H1 (cell line): Measurements from ENCODE around the gene TARS3. TPM values are rescaled to one million over a fixed set of nuclear protein-coding genes. Genes with fewer than 3 reads are reported as not detected.

Experiments used
- CTCF ChIA-PET: fragments of 300-600 bp; sonication (Branson Sonifier 250); formaldehyde crosslinking; loops from one replicate; lab custom pipeline; 2021; ENCODE audit not compliant: partially characterized antibody; lab: Charles Lee
- POLR2A ChIA-PET: fragments of 300-600 bp; sonication (Branson Sonifier 250); formaldehyde crosslinking; loops from one replicate; lab custom pipeline; 2021; ENCODE audit warnings: inconsistent platforms; ENCODE audit not compliant: partially characterized antibody; lab: Charles Lee
- DNase-seq, 2 experiments: peaks; one replicate each; pipeline versions ENCODE4 v3.0.0 to v3.0.0-alpha.2; 2010 to 2022; ENCODE audit warnings: low spot score in 2 of 2, low read depth in 1 of 2, mixed read lengths in 1 of 2
- FAIRE-seq: peaks from 2 replicates; lab custom pipeline; 2011; peaks lifted over from hg19 to GRCh38; lab: Jason Lieb, UNC
- H2AFZ ChIP-seq: 2 replicates; pipeline ENCODE4 v1.8.1; 2012; ENCODE audit warnings: low read length, inconsistent platforms
- H2AK5ac ChIP-seq: 2 replicates; pipeline ENCODE4 v1.6.1; 2013; ENCODE audit warnings: low read depth, low read length
- H2BK120ac ChIP-seq: replicated peaks from 2 replicates; pipeline ENCODE3; 2013; ENCODE audit warnings: low read depth, low read length, inconsistent platforms
- H2BK12ac ChIP-seq: 2 replicates; pipeline ENCODE4 v1.6.1; 2013; ENCODE audit warnings: low read depth, low read length
- H2BK15ac ChIP-seq: 2 replicates; pipeline ENCODE4 v1.6.1; 2013; ENCODE audit warnings: low read length
- H2BK20ac ChIP-seq: 2 replicates; pipeline ENCODE4 v1.6.1; 2013; ENCODE audit warnings: low read length
- H2BK5ac ChIP-seq: 2 replicates; pipeline ENCODE4 v1.6.1; 2013; ENCODE audit warnings: low read depth, low read length
- H3K14ac ChIP-seq: 2 replicates; pipeline ENCODE4 v1.6.1; 2013; ENCODE audit warnings: inconsistent platforms; ENCODE audit not compliant: insufficient read length
- H3K18ac ChIP-seq: 2 replicates; pipeline ENCODE4 v1.6.1; 2013; ENCODE audit warnings: low read length; ENCODE audit errors: extremely low read depth
- H3K23ac ChIP-seq: 2 replicates; pipeline ENCODE4 v1.6.1; 2013; ENCODE audit warnings: inconsistent platforms; ENCODE audit not compliant: insufficient read length
- H3K23me2 ChIP-seq: 2 replicates; pipeline ENCODE4 v1.6.1; 2013; ENCODE audit warnings: low read depth, low read length
- H3K27ac ChIP-seq: 2 replicates; pipeline ENCODE4 v1.6.1; 2011; ENCODE audit warnings: low read depth, low read length, inconsistent platforms
- H3K27me3 ChIP-seq, 4 experiments: replicated peaks in 1 of 4; 1 replicate in 1 of 4; 2 replicates in 3 of 4; pipeline versions ENCODE4 v1.6.1 to v1.8.1; 2011 to 2013; ENCODE audit warnings: low read length in 3 of 4, mild to moderate bottlenecking in 3 of 4, inconsistent platforms in 2 of 4, mixed read lengths in 2 of 4, moderate library complexity in 1 of 4; ENCODE audit not compliant: control insufficient read depth in 3 of 4, insufficient read depth in 3 of 4; ENCODE audit errors: extremely low read depth in 1 of 4
- H3K36me3 ChIP-seq, 4 experiments: 2 replicates each; pipeline versions ENCODE4 v1.6.1 to v1.8.1; 2011 to 2013; ENCODE audit warnings: mild to moderate bottlenecking in 4 of 4, low read length in 3 of 4, moderate library complexity in 2 of 4, control low read depth in 1 of 4, inconsistent platforms in 1 of 4; ENCODE audit not compliant: insufficient read depth in 4 of 4, control insufficient read depth in 2 of 4
- H3K4ac ChIP-seq: replicated peaks from 2 replicates; pipeline ENCODE3; 2013; ENCODE audit warnings: low read length, low read depth, mixed read lengths, inconsistent platforms; ENCODE audit not compliant: insufficient read length
- H3K4me1 ChIP-seq, 4 experiments: replicated peaks in 1 of 4; 1 replicate in 1 of 4; 2 replicates in 3 of 4; pipeline versions ENCODE4 v1.6.1 to v1.8.1; 2011 to 2013; ENCODE audit warnings: low read length in 3 of 4, inconsistent platforms in 2 of 4, mixed read lengths in 1 of 4; ENCODE audit not compliant: insufficient read depth in 4 of 4, control insufficient read depth in 3 of 4
- H3K4me2 ChIP-seq, 2 experiments: 2 replicates each; pipeline versions ENCODE4 v1.6.1 to v1.8.1; 2011 to 2013; ENCODE audit warnings: low read depth in 2 of 2, low read length in 2 of 2, control low read depth in 1 of 2, inconsistent platforms in 1 of 2, mild to moderate bottlenecking in 1 of 2; ENCODE audit not compliant: insufficient read depth in 1 of 2
- H3K4me3 ChIP-seq, 4 experiments: fragments of 200-600, 300-600 bp in 1 of 4; sonication (generic), shearing (Covaris generic), sonication (Bioruptor Twin) in 1 of 4; 2 replicates each; pipeline versions ENCODE4 v1.5.1 to v1.8.1; 2011 to 2016; ENCODE audit warnings: low read length in 4 of 4, low read depth in 3 of 4, control low read depth in 2 of 4, inconsistent platforms in 2 of 4, mild to moderate bottlenecking in 2 of 4, mixed read lengths in 1 of 4, moderate library complexity in 1 of 4; ENCODE audit not compliant: insufficient read depth in 2 of 4; ENCODE audit errors: extremely low read depth in 1 of 4
- H3K56ac ChIP-seq: replicated peaks from 2 replicates; pipeline ENCODE3; 2013; ENCODE audit warnings: low read depth, mild to moderate bottlenecking, mixed read lengths, low read length, inconsistent platforms; ENCODE audit not compliant: insufficient read length
- H3K79me1 ChIP-seq: 2 replicates; pipeline ENCODE4 v1.6.1; 2013; ENCODE audit warnings: low read depth, low read length, control low read depth
- H3K79me2 ChIP-seq, 2 experiments: 2 replicates each; pipeline versions ENCODE4 v1.6.1 to v1.8.1; 2012 to 2013; ENCODE audit warnings: low read length in 2 of 2, mild to moderate bottlenecking in 2 of 2, inconsistent platforms in 1 of 2; ENCODE audit not compliant: insufficient read depth in 2 of 2, control insufficient read depth in 1 of 2
- H3K9ac ChIP-seq, 4 experiments: replicated peaks in 1 of 4; 1 replicate in 1 of 4; 2 replicates in 3 of 4; pipeline versions ENCODE4 v1.6.1 to v1.8.1; 2011 to 2013; ENCODE audit warnings: low read depth in 3 of 4, low read length in 3 of 4, control low read depth in 2 of 4, mild to moderate bottlenecking in 2 of 4, moderate library complexity in 2 of 4, inconsistent platforms in 1 of 4; ENCODE audit errors: extremely low read depth in 1 of 4
- H3K9me3 ChIP-seq, 2 experiments: 2 replicates each; pipeline versions ENCODE4 v1.6.1 to v1.8.1; 2012 to 2013; ENCODE audit warnings: mild to moderate bottlenecking in 2 of 2, moderate library complexity in 2 of 2, control low read depth in 1 of 2, inconsistent platforms in 1 of 2, low read depth in 1 of 2, low read length in 1 of 2, mixed read lengths in 1 of 2; ENCODE audit not compliant: insufficient read depth in 2 of 2
- H4K20me1 ChIP-seq, 2 experiments: replicated peaks in 1 of 2; 2 replicates each; pipeline versions ENCODE3 to v1.8.1; 2011 to 2013; ENCODE audit warnings: inconsistent platforms in 2 of 2, low read length in 2 of 2, mild to moderate bottlenecking in 1 of 2; ENCODE audit not compliant: insufficient read depth in 2 of 2, control insufficient read depth in 1 of 2
- H4K5ac ChIP-seq: 2 replicates; pipeline ENCODE4 v1.6.1; 2013; ENCODE audit warnings: low read length, low read depth, mixed read lengths, inconsistent platforms; ENCODE audit not compliant: insufficient read length
- H4K8ac ChIP-seq: 2 replicates; pipeline ENCODE4 v1.8.0; 2013; ENCODE audit warnings: mild to moderate bottlenecking, moderate library complexity, low read length, inconsistent platforms; ENCODE audit not compliant: insufficient read depth; ENCODE audit errors: extremely low read depth
- H4K91ac ChIP-seq: replicated peaks from 2 replicates; pipeline ENCODE3; 2013; ENCODE audit warnings: low read length, mixed read lengths, inconsistent platforms; ENCODE audit not compliant: insufficient read length
- BCL11A ChIP-seq, 2 experiments: IDR thresholded peaks; one replicate each; pipeline ENCODE4 v1.6.1; 2011; ENCODE audit warnings: low read depth in 2 of 2, low read length in 2 of 2, mild to moderate bottlenecking in 2 of 2
- BRCA1 ChIP-seq: IDR thresholded peaks from 2 replicates; pipeline ENCODE4 v1.6.1; 2012; ENCODE audit warnings: low read depth, low read length, improper control_type of control experiment
- CBX8 ChIP-seq: fragments of 300-800, 300-1000 bp; sonication (generic); IDR thresholded peaks from 2 replicates; pipeline ENCODE4 v1.7.1; 2016; ENCODE audit warnings: low read depth, low read length, borderline replicate concordance
- CEBPB ChIP-seq: IDR thresholded peaks from 2 replicates; pipeline ENCODE4 v1.6.1; 2012; ENCODE audit warnings: low read depth, low read length
- CHD1 ChIP-seq: IDR thresholded peaks from 2 replicates; pipeline ENCODE4 v1.6.1; 2012; ENCODE audit warnings: low read depth, low read length, improper control_type of control experiment
- EZH2 ChIP-seq: fragments of 200-600 bp; sonication (generic); IDR thresholded peaks from 2 replicates; pipeline ENCODE4 v1.7.1; 2012; ENCODE audit warnings: low read depth, mild to moderate bottlenecking, moderate library complexity, low read length, inconsistent platforms; ENCODE audit not compliant: severe bottlenecking
- FOSL1 ChIP-seq: IDR thresholded peaks from 2 replicates; pipeline ENCODE4 v1.6.1; 2011; ENCODE audit warnings: mild to moderate bottlenecking, low read depth, low read length, moderate library complexity; ENCODE audit not compliant: insufficient read depth
- HDAC6 ChIP-seq: IDR thresholded peaks from one replicate; pipeline ENCODE4 v1.7.1; 2012; ENCODE audit warnings: low read depth, mild to moderate bottlenecking, inconsistent platforms, low read length, moderate library complexity
- KDM1A ChIP-seq: fragments of 200-600, 300-600 bp; sonication (generic); IDR thresholded peaks from 2 replicates; pipeline ENCODE4 v1.7.1; 2016; ENCODE audit warnings: mild to moderate bottlenecking, low read length, borderline replicate concordance
- KDM5A ChIP-seq: fragments of 200-600 bp; IDR thresholded peaks from 2 replicates; pipeline ENCODE4 v1.7.1; 2012; ENCODE audit warnings: mild to moderate bottlenecking, low read length, inconsistent platforms, mixed read lengths
- MAFK ChIP-seq: IDR thresholded peaks from 2 replicates; pipeline ENCODE4 v1.6.1; 2012; ENCODE audit warnings: low read depth, mild to moderate bottlenecking, improper control_type of control experiment, low read length
- MAX ChIP-seq: IDR thresholded peaks from 2 replicates; pipeline ENCODE4 v1.6.1; 2012; ENCODE audit warnings: inconsistent platforms
- NANOG ChIP-seq: IDR thresholded peaks from 2 replicates; pipeline ENCODE4 v1.6.1; 2011; ENCODE audit warnings: low read length, low read depth, mild to moderate bottlenecking, inconsistent platforms; ENCODE audit not compliant: insufficient read depth, poor library complexity, severe bottlenecking
- RAD21 ChIP-seq, 2 experiments: IDR thresholded peaks in 1 of 2; conservative IDR thresholded peaks in 1 of 2; 2 replicates each; pipeline ENCODE4 v1.6.1; 2011; ENCODE audit warnings: low read depth in 2 of 2, low read length in 2 of 2, improper control_type of control experiment in 1 of 2, inconsistent platforms in 1 of 2, mild to moderate bottlenecking in 1 of 2, moderate library complexity in 1 of 2
- WGBS, 2 experiments: shearing (Covaris generic) in 1 of 2; methylation state at CpG; one replicate each; pipeline versions ENCODE4 v1.1.6 to v1.1.7; 2013 to 2015; ENCODE audit warnings: low lambda C conversion rate in 2 of 2, mixed read lengths in 2 of 2, inconsistent platforms in 1 of 2, low coverage in 1 of 2, missing lambda C conversion rate in 1 of 2; ENCODE audit not compliant: insufficient replicate concordance in 2 of 2, insufficient coverage in 1 of 2, insufficient read length in 1 of 2; ENCODE audit errors: extremely low coverage in 1 of 2, missing lambda C conversion rate in 1 of 2; 5-methylcytosine and 5-hydroxymethylcytosine counted together
- polyA plus RNA-seq, 7 experiments: library from polyadenylated mRNA; depleted of rRNA in 3 of 7; stranded (reverse) in 5 of 7; unstranded in 2 of 7; fragments of >200 nt in 5 of 7; fragments of 200-250 nt in 2 of 7; gene quantifications; 1 replicate in 5 of 7; 2 replicates in 1 of 7; 4 replicates in 1 of 7; pipeline versions ENCODE4 v1.2.1 to v1.2.3, GENCODE V29; 2011 to 2013; ENCODE audit warnings: missing spikeins in 2 of 7, mixed read lengths in 2 of 7
- total RNA-seq: library from RNA; stranded (reverse); fragmentation: NEBNext Ultra II Directional; extraction: Animal tissue kit (Norgen Biotek cat#: 25700); gene quantifications from 2 replicates; pipeline ENCODE4 v1.2.1, GENCODE V29; 2021

Gene TARS3
- total and polyA plus RNA-seq, 2 of the 8 experiments (the other 6 are each of a cell fraction or from before 2014, with no cell fraction given) = 2.1 to 13.9 TPM

DNA sequence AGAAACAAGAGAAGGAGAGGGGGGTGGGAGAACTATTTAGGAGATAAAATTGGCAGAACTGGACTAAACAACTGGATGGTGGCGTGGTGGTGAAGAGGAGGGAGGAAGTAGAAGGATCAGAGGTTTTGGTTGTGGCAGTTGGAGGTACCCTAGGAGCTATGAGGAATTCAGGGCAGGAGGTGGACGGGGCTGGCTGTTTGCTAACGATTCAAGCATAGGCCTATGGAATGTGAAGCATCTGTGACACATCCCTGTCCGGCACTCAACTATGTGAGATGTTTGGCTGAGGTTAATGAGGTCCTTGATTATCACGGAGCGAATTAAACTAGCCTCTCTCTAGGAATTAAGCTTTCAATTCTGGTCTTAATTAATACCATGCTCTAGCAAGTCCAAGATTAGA is 13.5 kb downstream of the TARS3 start:
- Histone ChIP-seq H3K23ac (no peak overlapping the region), H2AK5ac (no peak overlapping the region), H4K8ac (no peak overlapping the region), H3K9ac (no peak overlapping the region), H3K27me3 (no peaks in the 10 kb centered on the region), H3K14ac (no peak overlapping the region), H3K56ac (no peak overlapping the region), H3K79me2 (no peaks in the 10 kb centered on the region), H4K5ac (no peak overlapping the region), H2BK12ac (no peak overlapping the region), H4K20me1 (peaks cover 2% of the 10 kb centered on the region in 2 experiments), H3K23me2 (no peaks in the 10 kb centered on the region; the same call in 1 of the 2 replicates), H3K4ac (no peak overlapping the region), H3K4me1 (no peaks in the 10 kb centered on the region), H3K4me2 (no peak overlapping the region), H2AFZ (no peak overlapping the region), H2BK120ac (no peak overlapping the region), H3K79me1 (no peaks in the 10 kb centered on the region), H2BK15ac (no peak overlapping the region), H2BK20ac (no peak overlapping the region), H4K91ac (no peak overlapping the region), H3K27ac (no peak overlapping the region), H3K9me3 (no peaks in the 10 kb centered on the region), H3K18ac (no peak overlapping the region), H3K4me3 (no peak overlapping the region), H3K36me3 (peaks cover 0 to 9% (median 0%) of the 10 kb centered on the region in 4 experiments; a peak in 3 of 8 replicates), H2BK5ac (no peak overlapping the region)
- CTCF ChIA-PET = no interaction called here
- POLR2A ChIA-PET = interaction anchor here (0.6 kb wide), 1 partner anchor 416 kb away, joined by 3 read pairs; no protein-coding TSS in a partner anchor
- 90% methylated on average over 6 of the region's 6 CpGs; no CpG with 5 or more reads in 1 of the 2 experiments for WGBS, 2 experiments
- DNase-seq = no peak
- no peak for FAIRE-seq
- TF ChIP-seq KDM5A = no peak
- TF ChIP-seq MAX = no peak
- no peak for TF ChIP-seq NANOG
- TF ChIP-seq FOSL1 = no peak
- no peak for TF ChIP-seq EZH2
- TF ChIP-seq HDAC6 = no peak
- TF ChIP-seq CBX8 = no peak
- TF ChIP-seq CEBPB = no peak
- TF ChIP-seq MAFK = no peak
- no peak for TF ChIP-seq BRCA1
- no peak for TF ChIP-seq RAD21 (IDR thresholded peaks at IDR 0.05 in 1 of 2, conservative IDR thresholded peaks at IDR 0.05 in 1 of 2; ENCODE audit: low read depth in 2 of 2, low read length in 2 of 2)
- TF ChIP-seq BCL11A (IDR thresholded peaks at IDR 0.05; ENCODE audit: low read depth in 2 of 2, low read length in 2 of 2) = no peak
- no peak for TF ChIP-seq CHD1
- no peak for TF ChIP-seq KDM1A
